ENCODE measurements around the gene B4GAT1.

DNA sequence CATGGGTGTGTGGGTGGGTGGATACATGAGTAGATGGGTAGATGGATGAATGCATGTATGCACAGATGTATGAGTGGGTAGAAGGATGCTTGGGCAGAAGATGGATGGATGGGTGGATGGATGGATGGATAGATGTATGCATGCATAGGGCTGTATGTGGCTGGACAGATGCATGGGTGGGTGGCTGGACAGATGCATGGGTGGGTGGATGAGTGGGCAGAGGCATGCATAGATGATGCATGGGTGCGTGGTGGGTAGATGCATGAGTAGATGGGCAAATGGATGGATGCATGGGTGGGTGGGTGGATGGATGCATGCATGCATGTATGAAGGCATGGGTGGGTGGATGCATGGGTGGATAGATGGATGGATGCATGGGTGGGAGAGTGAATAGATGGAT lies 23.7 kb downstream of the B4GAT1 start:
- no peak for TF ChIP-seq RAD21 (IDR thresholded peaks at IDR 0.05)
- no peak for TF ChIP-seq CTCF (IDR thresholded peaks at IDR 0.05; ENCODE audit: low read depth, low read length, missing input control)
- no peak for TF ChIP-seq NR2F2 (IDR thresholded peaks at IDR 0.05)
- TF ChIP-seq, protein P1, sequence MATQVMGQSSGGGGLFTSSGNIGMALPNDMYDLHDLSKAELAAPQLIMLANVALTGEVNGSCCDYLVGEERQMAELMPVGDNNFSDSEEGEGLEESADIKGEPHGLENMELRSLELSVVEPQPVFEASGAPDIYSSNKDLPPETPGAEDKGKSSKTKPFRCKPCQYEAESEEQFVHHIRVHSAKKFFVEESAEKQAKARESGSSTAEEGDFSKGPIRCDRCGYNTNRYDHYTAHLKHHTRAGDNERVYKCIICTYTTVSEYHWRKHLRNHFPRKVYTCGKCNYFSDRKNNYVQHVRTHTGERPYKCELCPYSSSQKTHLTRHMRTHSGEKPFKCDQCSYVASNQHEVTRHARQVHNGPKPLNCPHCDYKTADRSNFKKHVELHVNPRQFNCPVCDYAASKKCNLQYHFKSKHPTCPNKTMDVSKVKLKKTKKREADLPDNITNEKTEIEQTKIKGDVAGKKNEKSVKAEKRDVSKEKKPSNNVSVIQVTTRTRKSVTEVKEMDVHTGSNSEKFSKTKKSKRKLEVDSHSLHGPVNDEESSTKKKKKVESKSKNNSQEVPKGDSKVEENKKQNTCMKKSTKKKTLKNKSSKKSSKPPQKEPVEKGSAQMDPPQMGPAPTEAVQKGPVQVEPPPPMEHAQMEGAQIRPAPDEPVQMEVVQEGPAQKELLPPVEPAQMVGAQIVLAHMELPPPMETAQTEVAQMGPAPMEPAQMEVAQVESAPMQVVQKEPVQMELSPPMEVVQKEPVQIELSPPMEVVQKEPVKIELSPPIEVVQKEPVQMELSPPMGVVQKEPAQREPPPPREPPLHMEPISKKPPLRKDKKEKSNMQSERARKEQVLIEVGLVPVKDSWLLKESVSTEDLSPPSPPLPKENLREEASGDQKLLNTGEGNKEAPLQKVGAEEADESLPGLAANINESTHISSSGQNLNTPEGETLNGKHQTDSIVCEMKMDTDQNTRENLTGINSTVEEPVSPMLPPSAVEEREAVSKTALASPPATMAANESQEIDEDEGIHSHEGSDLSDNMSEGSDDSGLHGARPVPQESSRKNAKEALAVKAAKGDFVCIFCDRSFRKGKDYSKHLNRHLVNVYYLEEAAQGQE (IDR thresholded peaks at IDR 0.05) = no peak
- no peak for TF ChIP-seq FOXA1 (IDR thresholded peaks at IDR 0.05)
- TF ChIP-seq JUND (IDR thresholded peaks at IDR 0.05) = no peak
- TF ChIP-seq GABPA (IDR thresholded peaks at IDR 0.05 in 1 of 2, conservative IDR thresholded peaks at IDR 0.05 in 1 of 2) = no peak

All from liver (tissue), 3 donors.